HepG2 (cell line): ENCODE data around the gene USP32. TPM values are rescaled to one million over a fixed set of nuclear protein-coding genes. Genes with fewer than 3 reads are reported as not detected.

Source experiments
- ATF4 ChIP-seq, 2 experiments: fragments of 450-650 bp in 1 of 2; sonication (generic) in 1 of 2; formaldehyde crosslinking; IDR thresholded peaks; 2 replicates each; pipeline versions ENCODE4 v1.5.0 to v1.8.0; 2020 to 2022; ENCODE audit warnings: mild to moderate bottlenecking in 1 of 2, missing genetic modification reagents in 1 of 2
- CBX1 ChIP-seq: IDR thresholded peaks from one replicate; pipeline ENCODE4 v1.6.1; 2016; ENCODE audit warnings: antibody characterized with exemption, low read depth
- EED ChIP-seq: sonication (generic); formaldehyde crosslinking; IDR thresholded peaks from 2 replicates; pipeline ENCODE4 v1.5.0; 2020; ENCODE audit warnings: mild to moderate bottlenecking, missing genetic modification reagents
- KAT7 ChIP-seq: IDR thresholded peaks from 2 replicates; pipeline ENCODE4 v1.6.1; 2018; ENCODE audit warnings: borderline replicate concordance, missing compliant biosample characterization
- KDM5B ChIP-seq: sonication (generic); formaldehyde crosslinking; IDR thresholded peaks from 2 replicates; pipeline ENCODE4 v1.4.0; 2020; ENCODE audit warnings: missing genetic modification reagents, mild to moderate bottlenecking, borderline replicate concordance
- MAFK ChIP-seq, 2 experiments: IDR thresholded peaks in 1 of 2; conservative IDR thresholded peaks in 1 of 2; 2 replicates each; pipeline ENCODE4 v1.6.1; 2011; ENCODE audit warnings: improper control_type of control experiment in 2 of 2, low read length in 2 of 2
- NONO ChIP-seq, 2 experiments: fragments of 450-650 bp in 1 of 2; sonication (generic) in 1 of 2; formaldehyde crosslinking in 1 of 2; IDR thresholded peaks in 1 of 2; conservative IDR thresholded peaks in 1 of 2; 2 replicates each; pipeline versions ENCODE4 v1.6.1 to v1.8.0; 2017 to 2022; ENCODE audit warnings: mild to moderate bottlenecking in 1 of 2, missing genetic modification reagents in 1 of 2, moderate library complexity in 1 of 2
- PTBP1 ChIP-seq: fragments of 200-400 bp; formaldehyde crosslinking; IDR thresholded peaks from 2 replicates; pipeline ENCODE4 v1.6.1; 2018; ENCODE audit warnings: low read length, low read depth; ENCODE audit not compliant: poor library complexity, severe bottlenecking
- STAT6 ChIP-seq: sonication (generic); formaldehyde crosslinking; IDR thresholded peaks from 2 replicates; pipeline ENCODE4 v1.4.0; 2020; ENCODE audit warnings: missing genetic modification reagents, mild to moderate bottlenecking, borderline replicate concordance
- TBP ChIP-seq: sonication (generic); formaldehyde crosslinking; IDR thresholded peaks from 2 replicates; pipeline ENCODE4 v1.5.0; 2020; ENCODE audit warnings: missing genetic modification reagents
- ZBTB42 ChIP-seq: sonication (generic); formaldehyde crosslinking; IDR thresholded peaks from 2 replicates; pipeline ENCODE4 v1.5.0; 2020; ENCODE audit warnings: mild to moderate bottlenecking, missing genetic modification reagents
- ZMAT5 ChIP-seq: sonication (generic); formaldehyde crosslinking; IDR thresholded peaks from 2 replicates; pipeline ENCODE4 v1.5.0; 2020; ENCODE audit warnings: mild to moderate bottlenecking, low read depth, missing genetic modification reagents, borderline replicate concordance
- ZMYM3 ChIP-seq: sonication (generic); formaldehyde crosslinking; IDR thresholded peaks from 2 replicates; pipeline ENCODE4 v1.5.1; 2020; ENCODE audit warnings: mild to moderate bottlenecking, missing genetic modification reagents
- ZNF318 ChIP-seq: sonication (generic); formaldehyde crosslinking; IDR thresholded peaks from 2 replicates; pipeline ENCODE4 v1.4.0; 2020; ENCODE audit warnings: mild to moderate bottlenecking, missing genetic modification reagents
- polyA plus RNA-seq, 8 experiments: library from polyadenylated mRNA; depleted of rRNA in 3 of 8; stranded (reverse) in 7 of 8; unstranded in 1 of 8; fragments of >200 nt; fragmentation: Illumina TruSeq in 4 of 8; extraction: Trizol in 4 of 8; gene quantifications; 2 replicates each; pipeline versions ENCODE4 v1.2.1 to v1.2.3, GENCODE V29; 2011 to 2016; ENCODE audit warnings: low read depth in 4 of 8, missing spikeins in 1 of 8, mixed read lengths in 1 of 8; ENCODE audit not compliant: insufficient read depth in 1 of 8
- total RNA-seq, 5 experiments: library from RNA; depleted of rRNA; stranded (reverse); fragments of >200 nt; fragmentation: Illumina TruSeq; extraction: Trizol; gene quantifications; 2 replicates each; pipeline ENCODE4 v1.2.3, GENCODE V29; 2016; ENCODE audit warnings: low read depth in 1 of 5

USP32 gene
- total and polyA plus RNA-seq, 2 of the 13 experiments (the other 11 are each of a cell fraction or from before 2014, with no cell fraction given), result 24.9 to 39.9 TPM

GRCh38 chr17:60391471-60392041 is 377 bp downstream of the USP32 start (continued):
- no peak for TF ChIP-seq PTBP1
- no peak for TF ChIP-seq ZMAT5 (CRISPR knock-in tag)
- no peak for TF ChIP-seq CBX1
- TF ChIP-seq NONO (IDR thresholded peaks at IDR 0.05), result no peak
- TF ChIP-seq NONO (CRISPR knock-in tag; conservative IDR thresholded peaks at IDR 0.05), result no peak
- no peak for TF ChIP-seq ZMYM3 (CRISPR knock-in tag)
- no peak for TF ChIP-seq KDM5B (CRISPR knock-in tag)
- no peak for TF ChIP-seq ZBTB42 (CRISPR knock-in tag)
- TF ChIP-seq EED, result 0 out of 2 replicates have a peak, but pooled peaks have one; percentile 40
- TF ChIP-seq TBP (CRISPR knock-in tag), result 0 out of 2 replicates have a peak, but pooled peaks have one; percentile 45
- 0 out of 2 replicates have a peak, but pooled peaks have one; percentile 42 for TF ChIP-seq ZNF318
- TF ChIP-seq KAT7 (CRISPR knock-in tag), result peak; percentile 89
- no peak for TF ChIP-seq STAT6
- TF ChIP-seq ATF4 (CRISPR knock-in tag; IDR thresholded peaks at IDR 0.05), result no peak
- no peak for TF ChIP-seq MAFK (conservative IDR thresholded peaks at IDR 0.05 in 1 of 2, IDR thresholded peaks at IDR 0.05 in 1 of 2; ENCODE audit: low read length in 2 of 2)
